GM10266 (cell line): ENCODE results near the gene GPC5.

Experiments used
- DNase-seq: peaks from one replicate; pipeline ENCODE4 v3.0.0; 2012; ENCODE audit errors: extremely low spot score
- TF ChIP-seq, protein P1 (sequence below): IDR thresholded peaks from 2 replicates; pipeline ENCODE4 v1.5.1; 2012; ENCODE audit warnings: mild to moderate bottlenecking, low read depth; ENCODE audit not compliant: control insufficient read depth, insufficient read depth; ENCODE audit errors: missing control alignments

Gene GPC5

GRCh38 chr13:92224052-92224821 is 825.8 kb downstream of the GPC5 start:
- no peak for DNase-seq
- TF ChIP-seq, protein P1, sequence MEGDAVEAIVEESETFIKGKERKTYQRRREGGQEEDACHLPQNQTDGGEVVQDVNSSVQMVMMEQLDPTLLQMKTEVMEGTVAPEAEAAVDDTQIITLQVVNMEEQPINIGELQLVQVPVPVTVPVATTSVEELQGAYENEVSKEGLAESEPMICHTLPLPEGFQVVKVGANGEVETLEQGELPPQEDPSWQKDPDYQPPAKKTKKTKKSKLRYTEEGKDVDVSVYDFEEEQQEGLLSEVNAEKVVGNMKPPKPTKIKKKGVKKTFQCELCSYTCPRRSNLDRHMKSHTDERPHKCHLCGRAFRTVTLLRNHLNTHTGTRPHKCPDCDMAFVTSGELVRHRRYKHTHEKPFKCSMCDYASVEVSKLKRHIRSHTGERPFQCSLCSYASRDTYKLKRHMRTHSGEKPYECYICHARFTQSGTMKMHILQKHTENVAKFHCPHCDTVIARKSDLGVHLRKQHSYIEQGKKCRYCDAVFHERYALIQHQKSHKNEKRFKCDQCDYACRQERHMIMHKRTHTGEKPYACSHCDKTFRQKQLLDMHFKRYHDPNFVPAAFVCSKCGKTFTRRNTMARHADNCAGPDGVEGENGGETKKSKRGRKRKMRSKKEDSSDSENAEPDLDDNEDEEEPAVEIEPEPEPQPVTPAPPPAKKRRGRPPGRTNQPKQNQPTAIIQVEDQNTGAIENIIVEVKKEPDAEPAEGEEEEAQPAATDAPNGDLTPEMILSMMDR = no peak

GRCh38 chr13:92224825-92225224 is 826.4 kb downstream of the GPC5 start:
- DNase-seq = no peak
- TF ChIP-seq, protein P1 = no peak

GRCh38 chr13:92225861-92226260 is 827.4 kb downstream of the GPC5 start:
- no peak for DNase-seq
- TF ChIP-seq, protein P1 = no peak

GRCh38 chr13:92232871-92233270 is 834.5 kb downstream of the GPC5 start:
- TF ChIP-seq, protein P1 = no peak
- DNase-seq = no peak

- TF ChIP-seq, protein P1 = no peak
These were observed 853.3 kb downstream of the GPC5 start for GRCh38 chr13:92251671-92252210.

GRCh38 chr13:92255526-92255925 is 857.1 kb downstream of the GPC5 start:
- TF ChIP-seq, protein P1 = no peak
- DNase-seq = no peak

More at GRCh38 chr13:92251671-92252210, 853.3 kb downstream of the GPC5 start:
- DNase-seq = no peak

DNA sequence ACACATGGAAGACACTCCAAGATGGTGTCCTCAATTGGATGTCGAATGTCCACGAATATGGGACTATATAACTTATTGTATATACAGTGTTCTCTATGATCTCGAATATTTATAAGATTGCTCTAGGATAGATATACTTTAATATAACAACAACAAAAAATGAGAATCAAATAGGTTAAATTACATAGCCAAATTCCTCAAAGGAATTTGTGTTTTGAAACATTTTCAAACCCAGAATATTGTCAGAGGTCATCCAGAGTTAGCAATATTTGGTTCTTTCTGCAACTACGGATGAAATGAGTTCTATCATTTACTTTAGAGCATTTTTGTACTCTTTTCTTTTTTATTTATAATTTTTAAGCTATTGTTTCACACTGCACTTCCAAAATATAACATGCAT is 857.8 kb downstream of the GPC5 start:
- TF ChIP-seq, protein P1 = no peak
- DNase-seq = no peak
